Measurements from ENCODE around the gene STYX. TPM values are rescaled to one million over a fixed set of nuclear protein-coding genes. Genes with fewer than 3 reads are reported as not detected.

Gene STYX
- total and polyA plus RNA-seq, 2 of the 8 experiments (the other 6 are each of a cell fraction or from before 2014, with no cell fraction given), result 8.3 to 29.0 TPM

DNA sequence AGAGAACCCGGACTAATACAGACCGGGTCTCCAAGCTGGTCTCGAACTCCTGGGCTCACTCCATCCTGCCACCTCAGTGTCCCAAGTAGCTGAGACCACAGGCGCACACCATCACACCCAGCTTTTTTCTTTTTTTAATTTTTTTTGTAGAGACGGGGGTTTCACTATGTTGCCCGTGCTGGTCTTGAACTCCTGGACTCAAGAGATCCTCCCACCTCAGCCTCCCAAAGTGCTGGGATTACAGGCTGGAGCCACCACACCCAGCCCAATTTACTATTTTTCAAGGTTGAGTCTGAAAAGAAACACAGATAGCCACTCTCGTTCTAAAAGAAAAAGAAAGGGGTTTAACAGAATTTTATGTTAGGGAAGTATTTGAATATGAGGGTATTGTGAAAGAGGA lies 36.4 kb upstream of the STYX start (continued):
- TF ChIP-seq PHF8 (conservative IDR thresholded peaks at IDR 0.05; ENCODE audit: low read depth, low read length) (no peak), CHD2 (IDR thresholded peaks at IDR 0.05; ENCODE audit: low read length) (no peak), EGR1 (IDR thresholded peaks at IDR 0.05; ENCODE audit: borderline replicate concordance, low read depth, low read length) (no peak), POLR2A (IDR thresholded peaks at IDR 0.05; ENCODE audit: control extremely low read depth in 1 of 2, low read depth in 2 of 2, low read length in 2 of 2) (no peak), ASH2L (IDR thresholded peaks at IDR 0.05; ENCODE audit: low read length) (no peak), SIRT6 (IDR thresholded peaks at IDR 0.05; ENCODE audit: low read length) (no peak), BACH1 (IDR thresholded peaks at IDR 0.05; ENCODE audit: low read length) (no peak)
- TF ChIP-seq, protein P1, sequence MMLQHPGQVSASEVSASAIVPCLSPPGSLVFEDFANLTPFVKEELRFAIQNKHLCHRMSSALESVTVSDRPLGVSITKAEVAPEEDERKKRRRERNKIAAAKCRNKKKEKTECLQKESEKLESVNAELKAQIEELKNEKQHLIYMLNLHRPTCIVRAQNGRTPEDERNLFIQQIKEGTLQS (IDR thresholded peaks at IDR 0.05; ENCODE audit: insufficient read depth, low read depth, low read length), result no peak

Measured in H1 (cell line).